Kidney epithelial cell (primary cell): ENCODE measurements around the gene SEC61G. TPM values are rescaled to one million over a fixed set of nuclear protein-coding genes. Genes with fewer than 3 reads are reported as not detected.
A peak's percentile ranks its signal among the peaks of the same experiment; 100 is the strongest.

ENCODE experiments used
- DNase-seq: peaks from one replicate; pipeline ENCODE4 v3.0.0-alpha.2; 2010; ENCODE audit warnings: low read depth
- H3K27me3 ChIP-seq: 2 replicates; pipeline ENCODE4 v1.6.0; 2011; ENCODE audit warnings: low read length; ENCODE audit not compliant: control insufficient read depth, insufficient read depth
- H3K36me3 ChIP-seq: 2 replicates; pipeline ENCODE4 v1.5.1; 2011; ENCODE audit warnings: low read length; ENCODE audit not compliant: control insufficient read depth, insufficient read depth
- H3K4me3 ChIP-seq: 2 replicates; pipeline ENCODE4 v1.5.1; 2011; ENCODE audit warnings: low read depth, mild to moderate bottlenecking, control low read depth, low read length
- total RNA-seq: library from RNA; depleted of rRNA; stranded (reverse); fragments of >200 nt; gene quantifications from 2 replicates; pipeline ENCODE4 v1.2.3, GENCODE V29; 2015
- TF ChIP-seq, protein P1 (sequence below): IDR thresholded peaks from 2 replicates; pipeline ENCODE4 v1.5.1; 2011; ENCODE audit warnings: mild to moderate bottlenecking, moderate library complexity, low read length, control low read depth, inconsistent platforms; ENCODE audit not compliant: insufficient read depth, poor library complexity, severe bottlenecking

The SEC61G gene
- total RNA-seq, result 325 and 563 TPM in 2 replicates

DNA sequence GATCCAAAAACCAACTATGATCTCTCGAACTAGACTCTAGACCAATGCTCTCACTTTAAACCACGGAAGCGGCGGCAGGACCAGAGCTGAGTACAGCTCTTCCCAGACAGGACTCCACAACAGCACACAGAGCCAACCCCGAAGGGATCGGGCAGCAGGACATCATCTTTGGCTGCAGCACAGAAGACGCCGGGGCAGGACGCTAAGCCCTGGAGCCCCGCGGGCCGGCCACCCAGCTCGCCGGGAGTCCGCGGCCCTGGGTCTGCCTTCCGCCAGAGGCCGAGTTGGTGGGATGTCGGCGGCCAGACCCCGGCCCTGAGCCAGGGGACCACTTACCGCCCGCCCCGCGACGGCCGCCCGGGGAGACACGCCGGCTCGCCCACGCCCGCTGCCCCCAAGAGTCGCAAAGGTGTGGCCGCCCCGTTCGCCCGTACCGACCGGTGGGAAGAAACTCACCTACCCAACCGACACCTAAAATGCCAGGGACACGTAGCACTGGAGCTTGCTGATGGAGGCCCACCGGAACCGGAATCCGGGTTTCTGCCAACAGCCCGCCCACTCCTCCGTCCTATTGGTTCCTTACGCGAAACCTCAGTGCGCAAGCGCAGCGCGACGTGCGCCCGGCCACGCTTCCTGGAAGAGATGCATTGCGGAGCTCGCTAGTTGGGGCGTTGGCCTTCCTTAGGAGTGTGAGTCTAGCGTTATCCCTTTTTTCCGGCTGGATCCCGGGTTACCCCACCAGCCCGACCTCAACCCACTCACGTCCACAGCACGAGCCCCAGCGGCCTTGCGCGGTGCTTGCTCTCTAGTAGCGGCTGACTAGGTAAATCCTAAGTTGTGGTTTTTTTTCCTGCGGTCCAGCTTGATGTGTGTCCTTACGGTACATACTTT, at the start of gene SEC61G:
Gene SEC61G (minus strand): TSS at position 510 of the 891 bp plus-strand sequence. CDS start 1,623 bp downstream, outside the sequence.
- peak within 1 kb of the TSS; percentile 96 for H3K4me3 ChIP-seq
- no peaks in the 10 kb centered on the region for H3K36me3 ChIP-seq
- no peaks in the 10 kb centered on the region for H3K27me3 ChIP-seq
- TF ChIP-seq, protein P1, sequence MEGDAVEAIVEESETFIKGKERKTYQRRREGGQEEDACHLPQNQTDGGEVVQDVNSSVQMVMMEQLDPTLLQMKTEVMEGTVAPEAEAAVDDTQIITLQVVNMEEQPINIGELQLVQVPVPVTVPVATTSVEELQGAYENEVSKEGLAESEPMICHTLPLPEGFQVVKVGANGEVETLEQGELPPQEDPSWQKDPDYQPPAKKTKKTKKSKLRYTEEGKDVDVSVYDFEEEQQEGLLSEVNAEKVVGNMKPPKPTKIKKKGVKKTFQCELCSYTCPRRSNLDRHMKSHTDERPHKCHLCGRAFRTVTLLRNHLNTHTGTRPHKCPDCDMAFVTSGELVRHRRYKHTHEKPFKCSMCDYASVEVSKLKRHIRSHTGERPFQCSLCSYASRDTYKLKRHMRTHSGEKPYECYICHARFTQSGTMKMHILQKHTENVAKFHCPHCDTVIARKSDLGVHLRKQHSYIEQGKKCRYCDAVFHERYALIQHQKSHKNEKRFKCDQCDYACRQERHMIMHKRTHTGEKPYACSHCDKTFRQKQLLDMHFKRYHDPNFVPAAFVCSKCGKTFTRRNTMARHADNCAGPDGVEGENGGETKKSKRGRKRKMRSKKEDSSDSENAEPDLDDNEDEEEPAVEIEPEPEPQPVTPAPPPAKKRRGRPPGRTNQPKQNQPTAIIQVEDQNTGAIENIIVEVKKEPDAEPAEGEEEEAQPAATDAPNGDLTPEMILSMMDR, result no peak
- DNase-seq, result peak; percentile 89

DNA sequence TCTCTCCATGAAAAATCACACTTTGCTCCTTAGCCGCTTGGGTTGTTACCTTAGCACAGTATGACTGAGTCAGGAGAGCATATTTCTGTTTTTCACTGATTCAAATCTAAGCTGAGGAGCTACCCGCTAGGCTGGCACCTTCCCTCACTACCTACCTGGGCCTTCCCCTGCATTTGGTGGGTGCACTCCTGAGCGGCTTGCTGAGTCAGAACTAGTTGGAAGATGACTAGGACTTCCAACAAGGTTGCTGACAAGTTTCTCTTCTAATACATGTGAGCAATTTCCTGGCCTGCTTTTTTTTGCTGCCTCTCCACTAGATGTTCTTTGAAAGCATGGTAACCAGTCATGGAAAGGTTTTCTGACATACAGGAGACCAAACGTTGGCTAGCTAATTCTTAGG, 43.8 kb upstream of the SEC61G start:
- DNase-seq, result peak; percentile 18
- Histone ChIP-seq H3K36me3 (no peaks in the 10 kb centered on the region), H3K4me3 (no peak overlapping the region), H3K27me3 (no peaks in the 10 kb centered on the region)
- TF ChIP-seq, protein P1, result no peak

DNA sequence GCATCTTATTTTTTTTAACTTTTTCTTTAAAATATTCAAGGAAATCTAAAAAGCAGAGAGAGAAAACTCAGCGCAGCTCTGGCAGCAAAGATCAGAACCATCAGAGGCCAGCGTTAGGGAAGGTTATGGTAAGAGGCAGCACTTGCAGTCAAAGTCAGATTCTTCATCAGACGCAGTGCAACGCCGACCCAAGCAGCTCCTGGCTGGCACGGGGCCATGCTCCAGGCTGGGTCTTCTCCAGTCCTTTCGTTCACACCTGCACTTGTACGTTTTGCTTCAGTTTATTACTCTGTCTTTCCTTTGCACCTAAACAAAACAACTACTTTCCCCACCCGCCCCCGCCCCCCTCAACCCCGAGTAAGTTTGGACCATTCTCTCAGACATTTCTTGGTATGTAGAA, 43.1 kb upstream of the SEC61G start:
- H3K36me3 ChIP-seq, result no peaks in the 10 kb centered on the region
- H3K4me3 ChIP-seq, result no peak overlapping the region
- DNase-seq, result no peak
- TF ChIP-seq, protein P1, result no peak
- no peaks in the 10 kb centered on the region for H3K27me3 ChIP-seq

DNA sequence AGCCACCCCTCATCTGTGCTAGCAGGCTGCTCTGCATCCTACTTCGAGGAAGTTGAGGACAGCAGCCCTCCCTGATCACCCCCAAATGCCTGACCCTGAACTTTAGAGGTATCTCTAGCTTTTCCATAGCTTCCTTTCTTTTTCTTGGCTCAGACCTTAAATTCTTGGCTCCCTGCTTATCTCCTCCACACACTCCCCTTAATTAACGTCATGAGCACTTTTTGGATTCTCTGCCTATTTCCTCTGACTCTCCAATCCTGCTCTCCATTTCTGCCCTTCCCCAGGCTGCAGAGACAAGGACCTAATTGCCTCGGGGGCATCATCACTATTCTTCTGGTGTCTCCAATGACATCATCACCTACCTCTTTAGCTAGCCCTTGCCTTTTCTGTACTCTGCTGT, 40.8 kb upstream of the SEC61G start:
- DNase-seq, result no peak
- TF ChIP-seq, protein P1, result no peak
- Histone ChIP-seq H3K4me3 (no peak overlapping the region), H3K36me3 (no peaks in the 10 kb centered on the region), H3K27me3 (no peaks in the 10 kb centered on the region)

DNA sequence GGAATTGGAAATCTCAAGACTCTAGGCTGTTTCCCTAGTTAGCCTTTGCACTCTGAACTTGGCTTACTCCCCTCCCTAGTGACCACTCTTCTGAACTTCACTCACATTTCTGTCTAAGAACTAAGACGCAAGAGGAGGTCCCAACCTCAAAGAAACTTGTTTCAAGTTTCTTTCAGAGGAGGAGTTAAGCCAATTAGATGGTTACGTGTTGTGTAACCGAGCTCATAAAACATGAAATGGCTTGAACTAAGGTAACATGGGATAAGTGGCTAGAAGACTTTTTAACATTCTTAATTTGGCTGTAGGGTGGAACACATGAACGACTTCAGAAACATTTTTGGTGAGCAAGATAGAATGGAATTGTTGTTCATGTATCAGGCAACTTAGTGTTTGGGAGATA, 39.5 kb upstream of the SEC61G start:
- TF ChIP-seq, protein P1, result no peak
- H3K36me3 ChIP-seq, result no peaks in the 10 kb centered on the region
- DNase-seq, result no peak
- H3K4me3 ChIP-seq, result no peak overlapping the region
- H3K27me3 ChIP-seq, result no peaks in the 10 kb centered on the region
